HepG2 (cell line): ENCODE results near the gene NEK6.

Experiments
- CREM ChIP-seq, 2 experiments: sonication (generic) in 1 of 2; formaldehyde crosslinking in 1 of 2; IDR thresholded peaks; 2 replicates each; pipeline versions ENCODE4 v1.4.0 to v1.6.1; 2016 to 2020; ENCODE audit warnings: antibody characterized with exemption in 1 of 2, mild to moderate bottlenecking in 1 of 2, missing genetic modification reagents in 1 of 2
- EZH2 ChIP-seq: conservative IDR thresholded peaks from 2 replicates; pipeline ENCODE4 v1.6.1; 2012; ENCODE audit warnings: mild to moderate bottlenecking, low read depth, low read length, moderate library complexity
- NR2C2 ChIP-seq: sonication (generic); formaldehyde crosslinking; IDR thresholded peaks from 2 replicates; pipeline ENCODE4 v1.4.0; 2020; ENCODE audit warnings: missing genetic modification reagents, mild to moderate bottlenecking, moderate library complexity, borderline replicate concordance
- POLR2A ChIP-seq, 2 experiments: IDR thresholded peaks; 2 replicates each; pipeline ENCODE4 v1.6.1; 2011; ENCODE audit warnings: low read depth in 2 of 2, low read length in 2 of 2, mild to moderate bottlenecking in 1 of 2, moderate library complexity in 1 of 2; ENCODE audit not compliant: insufficient read depth in 1 of 2
- RFX5 ChIP-seq: IDR thresholded peaks from 2 replicates; pipeline ENCODE4 v1.6.1; 2011; ENCODE audit warnings: low read depth, low read length, improper control_type of control experiment
- ZNF224 ChIP-seq: sonication (generic); formaldehyde crosslinking; IDR thresholded peaks from 2 replicates; pipeline ENCODE4 v1.5.0; 2020; ENCODE audit warnings: mild to moderate bottlenecking, missing genetic modification reagents
- TF ChIP-seq, protein P1 (sequence below): IDR thresholded peaks from 2 replicates; pipeline ENCODE4 v1.6.1; 2012; ENCODE audit warnings: low read depth, low read length, improper control_type of control experiment
- TF ChIP-seq, protein P2 (sequence below): sonication (generic); formaldehyde crosslinking; IDR thresholded peaks from 2 replicates; pipeline ENCODE4 v1.5.0; 2020; ENCODE audit warnings: mild to moderate bottlenecking, missing genetic modification reagents, moderate library complexity
- TF ChIP-seq, protein P3 (sequence below): sonication (generic); IDR thresholded peaks from 2 replicates; pipeline ENCODE4 v1.6.1; 2016; ENCODE audit warnings: low read depth, borderline replicate concordance
- TF ChIP-seq, protein P4 (sequence below): IDR thresholded peaks from 2 replicates; pipeline ENCODE4 v1.6.1; 2018; ENCODE audit warnings: missing genetic modification reagents

DNA sequence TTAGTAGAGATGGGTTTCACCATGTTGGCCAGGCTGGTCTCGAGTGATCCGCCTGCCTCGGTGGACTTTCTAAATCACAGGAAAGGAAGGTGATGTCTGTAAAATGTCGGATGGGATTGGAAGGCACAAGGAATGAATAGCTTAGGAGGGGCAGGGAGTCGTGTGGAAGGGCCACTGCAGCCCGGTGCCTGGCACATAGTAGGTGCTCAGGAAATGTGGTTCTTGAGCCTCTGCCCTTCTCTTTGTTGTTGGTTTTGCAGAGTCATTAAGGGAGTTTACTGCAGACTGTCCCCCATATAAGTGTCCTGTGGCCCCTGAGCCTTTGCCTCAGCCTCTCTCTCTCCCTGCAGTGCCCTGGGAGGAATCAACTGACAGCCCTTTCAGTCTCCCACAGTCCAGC lies 11.8 kb downstream of the NEK6 start:
- TF ChIP-seq NR2C2 (CRISPR knock-in tag) (no peak), CREM (IDR thresholded peaks at IDR 0.05) (no peak), CREM (CRISPR knock-in tag; IDR thresholded peaks at IDR 0.05) (no peak), RFX5 (no peak), ZNF224 (no peak), EZH2 (no peak), POLR2A (IDR thresholded peaks at IDR 0.05; ENCODE audit: insufficient read depth in 1 of 2, low read depth in 2 of 2, low read length in 2 of 2) (no peak)
- TF ChIP-seq, protein P1, sequence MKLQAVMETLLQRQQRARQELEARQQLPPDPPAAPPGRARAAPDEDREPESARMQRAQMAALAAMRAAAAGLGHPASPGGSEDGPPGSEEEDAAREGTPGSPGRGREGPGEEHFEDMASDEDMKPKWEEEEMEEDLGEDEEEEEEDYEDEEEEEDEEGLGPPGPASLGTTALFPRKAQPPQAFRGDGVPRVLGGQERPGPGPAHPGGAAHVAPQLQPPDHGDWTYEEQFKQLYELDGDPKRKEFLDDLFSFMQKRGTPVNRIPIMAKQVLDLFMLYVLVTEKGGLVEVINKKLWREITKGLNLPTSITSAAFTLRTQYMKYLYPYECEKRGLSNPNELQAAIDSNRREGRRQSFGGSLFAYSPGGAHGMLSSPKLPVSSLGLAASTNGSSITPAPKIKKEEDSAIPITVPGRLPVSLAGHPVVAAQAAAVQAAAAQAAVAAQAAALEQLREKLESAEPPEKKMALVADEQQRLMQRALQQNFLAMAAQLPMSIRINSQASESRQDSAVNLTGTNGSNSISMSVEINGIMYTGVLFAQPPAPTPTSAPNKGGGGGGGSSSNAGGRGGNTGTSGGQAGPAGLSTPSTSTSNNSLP, result no peak
- TF ChIP-seq, protein P2, sequence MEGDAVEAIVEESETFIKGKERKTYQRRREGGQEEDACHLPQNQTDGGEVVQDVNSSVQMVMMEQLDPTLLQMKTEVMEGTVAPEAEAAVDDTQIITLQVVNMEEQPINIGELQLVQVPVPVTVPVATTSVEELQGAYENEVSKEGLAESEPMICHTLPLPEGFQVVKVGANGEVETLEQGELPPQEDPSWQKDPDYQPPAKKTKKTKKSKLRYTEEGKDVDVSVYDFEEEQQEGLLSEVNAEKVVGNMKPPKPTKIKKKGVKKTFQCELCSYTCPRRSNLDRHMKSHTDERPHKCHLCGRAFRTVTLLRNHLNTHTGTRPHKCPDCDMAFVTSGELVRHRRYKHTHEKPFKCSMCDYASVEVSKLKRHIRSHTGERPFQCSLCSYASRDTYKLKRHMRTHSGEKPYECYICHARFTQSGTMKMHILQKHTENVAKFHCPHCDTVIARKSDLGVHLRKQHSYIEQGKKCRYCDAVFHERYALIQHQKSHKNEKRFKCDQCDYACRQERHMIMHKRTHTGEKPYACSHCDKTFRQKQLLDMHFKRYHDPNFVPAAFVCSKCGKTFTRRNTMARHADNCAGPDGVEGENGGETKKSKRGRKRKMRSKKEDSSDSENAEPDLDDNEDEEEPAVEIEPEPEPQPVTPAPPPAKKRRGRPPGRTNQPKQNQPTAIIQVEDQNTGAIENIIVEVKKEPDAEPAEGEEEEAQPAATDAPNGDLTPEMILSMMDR, result no peak
- TF ChIP-seq, protein P3, sequence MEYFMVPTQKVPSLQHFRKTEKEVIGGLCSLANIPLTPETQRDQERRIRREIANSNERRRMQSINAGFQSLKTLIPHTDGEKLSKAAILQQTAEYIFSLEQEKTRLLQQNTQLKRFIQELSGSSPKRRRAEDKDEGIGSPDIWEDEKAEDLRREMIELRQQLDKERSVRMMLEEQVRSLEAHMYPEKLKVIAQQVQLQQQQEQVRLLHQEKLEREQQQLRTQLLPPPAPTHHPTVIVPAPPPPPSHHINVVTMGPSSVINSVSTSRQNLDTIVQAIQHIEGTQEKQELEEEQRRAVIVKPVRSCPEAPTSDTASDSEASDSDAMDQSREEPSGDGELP, result no peak
- TF ChIP-seq, protein P4, sequence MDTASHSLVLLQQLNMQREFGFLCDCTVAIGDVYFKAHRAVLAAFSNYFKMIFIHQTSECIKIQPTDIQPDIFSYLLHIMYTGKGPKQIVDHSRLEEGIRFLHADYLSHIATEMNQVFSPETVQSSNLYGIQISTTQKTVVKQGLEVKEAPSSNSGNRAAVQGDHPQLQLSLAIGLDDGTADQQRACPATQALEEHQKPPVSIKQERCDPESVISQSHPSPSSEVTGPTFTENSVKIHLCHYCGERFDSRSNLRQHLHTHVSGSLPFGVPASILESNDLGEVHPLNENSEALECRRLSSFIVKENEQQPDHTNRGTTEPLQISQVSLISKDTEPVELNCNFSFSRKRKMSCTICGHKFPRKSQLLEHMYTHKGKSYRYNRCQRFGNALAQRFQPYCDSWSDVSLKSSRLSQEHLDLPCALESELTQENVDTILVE (CRISPR knock-in tag), result no peak
